Endodermal cell (in vitro differentiated cells): ENCODE measurements around the gene GNAI2. TPM values are rescaled to one million over a fixed set of nuclear protein-coding genes. Genes with fewer than 3 reads are reported as not detected.

ENCODE experiments used
- DNase-seq: peaks from one replicate; pipeline ENCODE4 v3.0.0-alpha.2; 2017
- H3K27ac ChIP-seq: 2 replicates; pipeline ENCODE4 v1.5.1; 2013; ENCODE audit warnings: mild to moderate bottlenecking, low read depth, low read length, moderate library complexity
- H3K27me3 ChIP-seq: 2 replicates; pipeline ENCODE4 v1.6.1; 2013; ENCODE audit warnings: mild to moderate bottlenecking, low read length, moderate library complexity; ENCODE audit not compliant: insufficient read depth, control insufficient read depth, poor library complexity, severe bottlenecking
- H3K36me3 ChIP-seq: 2 replicates; pipeline ENCODE4 v1.7.0; 2013; ENCODE audit warnings: mild to moderate bottlenecking, low read length, moderate library complexity; ENCODE audit not compliant: control insufficient read depth, insufficient read depth
- H3K4me1 ChIP-seq: one replicate; pipeline ENCODE4 v1.7.0; 2013; ENCODE audit warnings: low read length; ENCODE audit not compliant: control insufficient read depth, insufficient read depth
- H3K4me3 ChIP-seq: 2 replicates; pipeline ENCODE4 v1.5.1; 2013; ENCODE audit warnings: mild to moderate bottlenecking, low read length, moderate library complexity
- H3K9ac ChIP-seq: 2 replicates; pipeline ENCODE4 v1.6.1; 2013; ENCODE audit warnings: mild to moderate bottlenecking, low read length, moderate library complexity; ENCODE audit not compliant: poor library complexity, severe bottlenecking; ENCODE audit errors: extremely low read depth
- H3K9me3 ChIP-seq: 2 replicates; pipeline ENCODE4 v1.6.1; 2013; ENCODE audit warnings: mild to moderate bottlenecking, low read length, moderate library complexity; ENCODE audit not compliant: control insufficient read depth
- H3K27ac Mint-ChIP-seq: 2 replicates; pipeline ENCODE4 v1.8.0; 2020; ENCODE audit warnings: mixed read lengths
- H3K27me3 Mint-ChIP-seq: 2 replicates; pipeline ENCODE4 v1.8.0; 2021; ENCODE audit warnings: mild to moderate bottlenecking, mixed read lengths; ENCODE audit not compliant: insufficient read depth
- H3K36me3 Mint-ChIP-seq: 2 replicates; pipeline ENCODE4 v1.8.0; 2020; ENCODE audit warnings: low read depth, mixed read lengths
- H3K4me1 Mint-ChIP-seq: 2 replicates; pipeline ENCODE4 v1.8.0; 2020; ENCODE audit warnings: mixed read lengths
- H3K4me3 Mint-ChIP-seq: 2 replicates; pipeline ENCODE4 v1.8.0; 2020; ENCODE audit warnings: mild to moderate bottlenecking, moderate library complexity, mixed read lengths
- H3K9me3 Mint-ChIP-seq: 2 replicates; pipeline ENCODE4 v1.8.0; 2020; ENCODE audit warnings: mild to moderate bottlenecking, mixed read lengths
- CTCF ChIP-seq: fragments of 200-600 bp; sonication (generic); conservative IDR thresholded peaks from 2 replicates; pipeline ENCODE4 v1.5.0; 2021; ENCODE audit warnings: antibody characterized with exemption, mild to moderate bottlenecking
- whole genome bisulfite sequencing, 2 experiments: methylation state at CpG; one replicate each; pipeline versions ENCODE4 v1.1.5 to v1.1.7; 2013; ENCODE audit warnings: missing lambda C conversion rate in 2 of 2, mixed read lengths in 1 of 2; ENCODE audit not compliant: insufficient coverage in 1 of 2, insufficient read length in 1 of 2; 5-methylcytosine and 5-hydroxymethylcytosine counted together
- total RNA-seq, 2 donors: library from RNA; stranded (reverse); fragmentation: NEBNext Ultra II Directional in 1 of 2; extraction: Animal tissue kit (Norgen Biotek cat#: 25700) in 1 of 2; gene quantifications; 2 replicates in 1 of 2; 3 replicates in 1 of 2; pipeline ENCODE4 v1.2.1, GENCODE V29; 2021

The GNAI2 gene
- total RNA-seq, 2 donors from 2014 or later, result 243 to 278 TPM

- Mint-ChIP-seq H3K27me3 (peaks cover 4% of the 10 kb centered on the region), H3K4me3 (no peak overlapping the region), H3K4me1 (peaks cover 27% of the 10 kb centered on the region), H3K36me3 (no peaks in the 10 kb centered on the region), H3K9me3 (no peaks in the 10 kb centered on the region), H3K27ac (peak overlapping the region; percentile 64)
- Histone ChIP-seq H3K4me1 (peaks cover 14% of the 10 kb centered on the region), H3K9me3 (no peaks in the 10 kb centered on the region), H3K27ac (peak overlapping the region; percentile 92), H3K36me3 (no peaks in the 10 kb centered on the region), H3K27me3 (no peaks in the 10 kb centered on the region), H3K4me3 (no peak overlapping the region), H3K9ac (no peak overlapping the region)
- 81 to 100% methylated on average over 1 of the region's 1 CpG for WGBS, 2 experiments
- TF ChIP-seq CTCF, result no peak
- no peak for DNase-seq
Observed at GRCh38 chr3:50265571-50265970, 29.6 kb downstream of the GNAI2 start.

DNA sequence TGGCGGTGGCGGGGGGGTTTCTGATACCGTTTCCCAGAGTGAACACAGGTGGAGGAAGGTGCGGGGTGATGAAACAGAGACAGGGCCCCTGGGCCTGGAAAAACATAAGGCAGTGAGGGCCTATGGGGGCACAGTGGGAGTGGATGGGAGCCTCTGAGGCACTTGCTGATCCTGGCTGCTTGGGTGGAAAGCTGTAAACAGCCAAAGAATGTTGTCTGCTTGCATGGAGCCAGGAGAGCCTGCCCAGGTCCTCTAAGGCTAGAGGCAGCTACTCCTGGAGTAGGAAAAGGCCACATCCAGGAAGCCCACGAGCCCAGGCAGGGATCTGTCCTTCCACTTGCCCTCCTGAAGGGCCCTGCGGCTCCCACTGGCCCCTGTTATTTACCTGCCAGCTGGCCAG, 30.0 kb downstream of the GNAI2 start:
- Histone ChIP-seq H3K36me3 (no peaks in the 10 kb centered on the region), H3K27me3 (no peaks in the 10 kb centered on the region), H3K9ac (no peak overlapping the region), H3K4me3 (no peak overlapping the region), H3K4me1 (peaks cover 9% of the 10 kb centered on the region), H3K9me3 (no peaks in the 10 kb centered on the region), H3K27ac (peak overlapping the region; percentile 92)
- peak overlapping the region; percentile 64 for H3K27ac Mint-ChIP-seq
- no peak overlapping the region for H3K4me3 Mint-ChIP-seq
- no peaks in the 10 kb centered on the region for H3K9me3 Mint-ChIP-seq
- no peaks in the 10 kb centered on the region for H3K36me3 Mint-ChIP-seq
- H3K4me1 Mint-ChIP-seq, result peaks cover 25% of the 10 kb centered on the region
- peaks cover 4% of the 10 kb centered on the region for H3K27me3 Mint-ChIP-seq
- TF ChIP-seq CTCF, result no peak
- 89 to 93% methylated on average over 2 to 6 of the region's 6 CpGs for WGBS, 2 experiments
- peak; percentile 57 for DNase-seq

DNA sequence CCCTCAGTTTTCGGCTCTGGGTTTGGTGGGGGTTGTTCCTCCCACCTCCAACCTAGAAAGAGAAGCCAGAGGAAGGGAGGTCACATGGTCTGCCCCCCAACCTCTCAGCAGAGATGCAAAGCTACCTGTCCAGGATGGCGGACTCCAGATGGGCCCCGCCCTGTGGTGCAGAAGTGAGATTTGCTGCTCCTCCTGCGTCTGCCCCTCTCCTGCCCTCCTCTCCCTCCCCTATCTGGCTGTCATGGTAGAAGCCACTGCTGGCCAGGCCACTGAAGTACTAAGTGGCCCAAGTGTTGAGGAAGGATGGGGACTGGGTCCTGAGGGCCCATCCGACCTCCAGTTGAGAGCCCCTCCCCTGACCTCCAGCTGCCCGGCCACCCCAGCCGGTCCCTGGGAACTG, 30.8 kb downstream of the GNAI2 start:
- TF ChIP-seq CTCF, result no peak
- peaks cover 4% of the 10 kb centered on the region for H3K27me3 Mint-ChIP-seq
- Histone ChIP-seq H3K9ac (no peak overlapping the region), H3K27ac (no peak overlapping the region), H3K4me1 (peaks cover 9% of the 10 kb centered on the region), H3K4me3 (no peak overlapping the region), H3K9me3 (no peaks in the 10 kb centered on the region), H3K36me3 (no peaks in the 10 kb centered on the region), H3K27me3 (no peaks in the 10 kb centered on the region)
- no peak overlapping the region for H3K27ac Mint-ChIP-seq
- H3K4me1 Mint-ChIP-seq, result peaks cover 22% of the 10 kb centered on the region
- H3K4me3 Mint-ChIP-seq, result peak overlapping the region; percentile 19
- no peaks in the 10 kb centered on the region for H3K36me3 Mint-ChIP-seq
- no peak for DNase-seq
- no peaks in the 10 kb centered on the region for H3K9me3 Mint-ChIP-seq
- 83 to 94% methylated on average over 1 to 7 of the region's 7 CpGs for WGBS, 2 experiments
